Tibial nerve (tissue), 4 donors: ENCODE results near the gene ATP6V0D1.

Experiments
- CTCF ChIP-seq, 5 experiments: fragments of 200-600 bp in 3 of 5; fragments of 450-650 bp in 2 of 5; sonication (generic) in 3 of 5; IDR thresholded peaks; one replicate each; pipeline ENCODE4 v1.5.1; 2016 to 2019; ENCODE audit warnings: antibody characterized with exemption in 5 of 5, mild to moderate bottlenecking in 3 of 5, moderate library complexity in 2 of 5
- EP300 ChIP-seq, 2 donors: sonication (generic); formaldehyde crosslinking; IDR thresholded peaks; one replicate each; pipeline ENCODE4 v1.6.1; 2017; ENCODE audit warnings: antibody characterized with exemption in 2 of 2, mild to moderate bottlenecking in 1 of 2
- POLR2A ChIP-seq, 2 donors: fragments of 450-650 bp; IDR thresholded peaks; one replicate each; pipeline ENCODE4 v1.6.1; 2017; ENCODE audit warnings: antibody characterized with exemption in 2 of 2, mild to moderate bottlenecking in 2 of 2, moderate library complexity in 2 of 2

- no peak for TF ChIP-seq CTCF (IDR thresholded peaks at IDR 0.05)
- no peak for TF ChIP-seq POLR2A (IDR thresholded peaks at IDR 0.05)
- no peak for TF ChIP-seq EP300 (IDR thresholded peaks at IDR 0.05)
Measured at GRCh38 chr16:67529582-67530012, 48.6 kb upstream of the ATP6V0D1 start.
